HG03558 (cell line): ENCODE measurements around the gene EPAS1.

Source experiments
- ATAC-seq: cut with Tn5 transposase; IDR thresholded peaks from one replicate; pipeline ENCODE4 v1.9.1; 2021; ENCODE audit warnings: moderate number of reproducible peaks; ENCODE audit not compliant: unreplicated experiment; ENCODE audit errors: extremely low read depth

Gene EPAS1

DNA sequence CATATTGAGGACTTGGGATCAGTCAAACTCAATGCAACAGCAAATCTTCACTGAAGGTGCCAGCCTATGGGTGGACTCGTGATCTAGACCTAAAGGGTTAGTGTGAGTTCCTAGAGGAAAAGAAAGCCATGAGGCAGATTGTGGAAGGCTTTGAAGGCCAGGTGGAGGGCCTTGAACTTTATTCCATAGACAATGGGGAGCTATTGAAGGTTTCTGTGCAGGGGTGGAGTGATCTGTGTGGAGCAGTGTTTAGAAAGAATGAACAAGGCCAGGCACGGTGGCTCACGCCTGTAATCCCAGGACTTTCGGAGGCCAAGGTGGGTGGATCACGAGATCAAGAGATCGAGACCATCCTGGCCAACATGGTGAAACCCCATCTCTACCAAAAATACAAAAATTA lies 61.5 kb downstream of the EPAS1 start:
- no peak for ATAC-seq

DNA sequence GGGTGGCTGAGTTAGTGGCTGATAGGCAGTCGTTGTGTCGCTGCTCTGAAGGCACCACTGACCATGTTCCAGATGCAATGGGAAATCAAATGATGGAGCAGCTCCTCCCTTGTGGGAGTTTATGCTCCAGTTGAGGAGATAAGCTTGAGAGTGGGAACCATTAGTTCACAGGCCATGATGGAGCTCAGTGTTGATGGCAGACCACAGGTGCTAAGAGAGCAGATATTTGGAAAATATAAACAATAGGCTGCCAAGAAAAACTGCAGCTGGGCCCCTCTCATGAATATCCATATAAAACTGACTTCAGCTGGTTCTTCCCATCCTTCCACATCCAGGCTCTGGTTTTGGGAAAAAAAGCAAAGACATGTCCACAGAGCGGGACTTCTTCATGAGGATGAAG lies 63.1 kb downstream of the EPAS1 start:
- ATAC-seq = no peak

DNA sequence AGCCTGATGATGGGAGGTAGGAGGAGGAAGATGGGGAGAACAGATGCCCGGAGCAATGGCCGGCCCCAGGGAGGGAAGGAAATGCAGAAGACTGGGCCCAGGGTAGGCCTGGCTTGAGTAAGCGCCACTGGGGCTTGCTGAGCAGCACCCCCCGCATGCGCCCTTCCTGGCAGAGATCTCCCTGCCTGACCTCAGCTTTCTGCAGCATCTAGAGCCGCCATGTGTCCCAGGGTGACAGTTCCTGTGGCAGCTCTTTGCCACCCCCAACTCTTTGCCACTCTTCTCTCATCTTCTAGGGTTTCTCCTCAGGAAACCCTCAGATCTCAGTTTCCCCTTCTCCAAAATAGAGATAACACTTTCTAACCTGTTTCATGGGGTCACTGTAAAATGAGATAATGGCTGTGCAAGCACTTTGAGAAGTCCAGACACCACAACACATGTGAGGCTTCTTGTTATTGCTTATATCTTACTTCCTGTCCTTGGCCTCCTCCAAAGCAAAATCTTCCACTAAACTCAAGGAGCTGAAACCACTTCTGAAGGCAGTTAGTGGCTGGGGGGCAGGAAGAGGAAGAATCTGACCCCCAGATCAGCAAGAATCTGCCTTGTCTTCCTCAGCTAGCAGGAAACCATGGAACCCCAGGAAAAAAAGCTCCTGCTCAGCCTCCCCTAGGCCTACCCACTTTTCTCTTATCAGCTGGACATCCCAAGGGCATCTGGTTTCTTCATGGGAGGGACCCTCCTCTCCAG lies 64.9 kb downstream of the EPAS1 start:
- ATAC-seq = no peak

DNA sequence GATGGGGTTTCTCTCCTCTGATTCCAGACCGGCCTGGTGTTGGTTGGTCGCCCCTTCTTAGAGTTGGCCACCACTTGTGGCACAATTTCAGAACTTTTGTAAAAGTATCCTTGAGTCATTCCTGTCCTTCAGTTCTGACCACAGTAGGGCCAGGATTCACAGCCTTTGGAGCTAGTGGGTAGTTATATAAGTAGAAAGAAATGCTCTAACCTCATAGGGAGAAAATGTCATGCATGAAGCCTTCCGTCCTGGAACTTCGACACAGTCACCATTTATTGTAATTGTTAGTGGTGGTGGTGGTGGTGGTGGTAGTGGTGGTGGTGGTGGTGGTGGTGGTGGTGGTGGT lies 65.4 kb downstream of the EPAS1 start:
- ATAC-seq = no peak

DNA sequence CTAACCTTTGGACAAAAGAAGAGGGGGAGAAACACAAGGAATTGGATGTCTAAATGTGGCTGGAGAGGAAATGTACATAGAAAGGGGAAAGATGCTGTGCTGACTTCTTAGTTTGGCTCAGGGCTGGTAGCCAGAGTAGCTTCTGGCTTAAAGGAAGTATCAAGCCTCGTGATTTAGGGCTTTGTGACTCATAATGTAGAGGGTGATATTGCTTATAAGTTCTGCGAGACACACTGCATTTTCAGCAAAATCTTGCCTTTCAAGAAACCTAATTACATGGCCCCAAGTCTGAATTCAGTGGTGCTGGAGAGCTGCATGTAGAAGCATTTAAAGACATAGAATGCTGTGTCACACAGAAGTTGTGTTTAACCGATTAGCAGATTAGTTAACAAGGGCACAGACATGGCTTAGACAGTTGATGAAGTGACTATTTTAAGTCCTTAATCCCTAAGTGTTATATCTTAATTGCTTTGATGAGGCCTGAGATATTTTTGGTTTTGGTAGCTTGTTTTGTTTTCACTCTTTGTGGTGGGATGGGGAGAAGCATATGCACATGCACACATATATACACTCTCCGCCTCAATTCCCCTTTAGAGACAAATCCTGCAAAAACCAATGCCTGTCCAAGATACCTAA lies 66.4 kb downstream of the EPAS1 start:
- no peak for ATAC-seq

DNA sequence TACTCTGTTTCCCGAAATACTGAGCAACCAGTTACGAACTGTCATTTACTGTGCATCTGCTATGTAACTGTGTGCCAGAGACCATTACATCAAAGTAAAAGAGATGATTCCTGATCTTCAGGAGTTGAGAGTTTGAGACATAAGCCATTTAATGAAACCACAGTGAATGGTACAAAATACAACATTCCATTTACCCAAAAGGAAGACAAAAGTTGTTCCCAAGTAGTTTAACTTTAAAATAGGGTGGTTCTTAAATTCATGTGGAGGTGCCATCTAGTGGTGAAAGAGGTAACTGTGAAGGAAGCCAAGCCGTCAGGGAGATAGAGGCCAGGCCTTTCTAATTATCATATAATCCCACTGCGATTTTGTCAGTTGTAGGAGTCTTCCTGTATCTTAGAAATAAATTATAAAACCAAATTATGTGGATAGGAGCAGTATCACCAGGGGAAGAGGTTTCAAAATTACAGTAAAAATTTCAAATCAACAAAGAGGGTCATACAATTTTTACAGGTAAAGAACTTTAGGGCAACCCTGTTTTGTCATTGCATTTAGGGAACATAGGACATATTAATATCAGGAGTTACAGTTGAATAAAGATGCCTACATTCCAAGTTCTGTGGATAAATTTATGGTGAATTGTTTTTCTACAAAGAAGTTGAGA lies 67.7 kb downstream of the EPAS1 start:
- no peak for ATAC-seq

DNA sequence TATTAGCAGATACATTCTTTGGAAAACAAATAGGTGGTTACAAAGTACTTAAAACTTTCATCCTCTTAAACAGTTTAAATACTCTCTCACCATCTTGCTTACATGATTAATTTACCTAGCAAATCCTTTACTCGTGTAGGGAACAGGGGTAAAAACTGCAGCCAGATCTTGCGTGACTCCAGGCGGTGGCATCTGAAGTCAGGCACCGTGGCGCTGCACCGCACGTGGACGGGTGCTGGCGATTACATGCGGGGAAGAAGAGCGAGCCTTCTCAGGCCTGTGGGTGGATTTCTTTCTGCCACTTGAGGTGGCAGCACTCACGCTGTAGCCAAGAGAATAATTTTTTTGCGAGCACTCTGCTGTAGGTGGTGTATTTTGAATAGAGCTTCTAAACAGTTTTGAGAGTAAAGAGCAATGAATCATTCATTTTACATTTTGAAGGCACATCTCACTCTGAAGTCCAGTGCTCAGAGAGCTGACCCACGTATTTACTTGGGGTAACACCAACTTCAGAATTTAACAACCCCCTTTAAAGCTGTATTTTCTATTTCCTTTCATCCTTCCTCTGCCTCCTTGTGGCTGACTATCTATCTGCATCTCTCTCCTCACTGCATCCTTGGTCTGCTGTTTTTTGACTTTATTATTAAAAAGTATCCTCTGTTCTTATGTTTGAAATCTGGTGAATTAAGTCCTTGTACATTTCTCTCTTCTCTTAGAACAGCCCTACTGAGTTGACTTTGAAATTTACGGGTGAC lies 68.9 kb downstream of the EPAS1 start:
- ATAC-seq = no peak

- no peak for ATAC-seq
Observed at GRCh38 chr2:46366668-46367052, 69.5 kb downstream of the EPAS1 start.

DNA sequence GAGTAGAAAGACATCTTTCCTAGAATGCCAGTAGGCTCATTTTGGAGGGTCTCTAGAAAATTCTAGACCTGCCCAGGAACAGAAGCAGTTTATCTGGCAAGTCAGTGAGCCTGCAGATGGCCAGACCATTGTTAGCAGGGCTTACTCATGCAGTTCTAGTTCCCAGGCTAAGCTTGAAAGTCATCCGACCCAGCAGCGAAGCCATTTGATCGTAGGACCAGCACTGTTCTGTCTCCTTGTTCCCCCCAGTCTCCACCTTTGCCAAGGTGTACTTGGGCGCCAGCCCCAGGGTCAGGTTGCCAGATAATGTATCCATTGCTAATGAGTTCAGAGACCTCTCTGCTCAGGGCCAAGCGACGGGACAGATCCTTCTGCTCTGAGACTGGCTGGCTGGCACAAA lies 70.1 kb downstream of the EPAS1 start:
- ATAC-seq = no peak

- no peak for ATAC-seq
Observed at GRCh38 chr2:46368401-46368800, 71.2 kb downstream of the EPAS1 start.

GRCh38 chr2:46369783-46370182 lies 72.6 kb downstream of the EPAS1 start:
- no peak for ATAC-seq

DNA sequence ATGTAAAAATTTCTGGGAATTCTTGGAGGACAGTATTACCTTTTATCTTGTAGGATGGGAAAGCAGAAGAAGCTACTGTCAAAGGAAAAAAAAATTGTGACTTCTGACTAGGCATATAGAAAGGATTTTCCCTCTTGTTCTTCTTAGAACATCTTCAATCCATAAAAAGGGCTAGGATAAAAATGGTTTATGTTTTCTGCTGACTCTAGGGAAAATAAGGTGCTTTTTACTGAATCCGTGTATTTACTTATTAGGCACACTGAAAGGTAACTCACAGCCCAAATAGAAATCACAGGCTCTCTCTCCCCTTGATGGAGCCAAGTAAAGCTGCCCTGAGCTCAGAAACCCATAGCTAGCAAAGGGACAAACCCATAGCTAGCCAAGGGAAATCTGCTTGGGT lies 74.6 kb downstream of the EPAS1 start:
- ATAC-seq = no peak

DNA sequence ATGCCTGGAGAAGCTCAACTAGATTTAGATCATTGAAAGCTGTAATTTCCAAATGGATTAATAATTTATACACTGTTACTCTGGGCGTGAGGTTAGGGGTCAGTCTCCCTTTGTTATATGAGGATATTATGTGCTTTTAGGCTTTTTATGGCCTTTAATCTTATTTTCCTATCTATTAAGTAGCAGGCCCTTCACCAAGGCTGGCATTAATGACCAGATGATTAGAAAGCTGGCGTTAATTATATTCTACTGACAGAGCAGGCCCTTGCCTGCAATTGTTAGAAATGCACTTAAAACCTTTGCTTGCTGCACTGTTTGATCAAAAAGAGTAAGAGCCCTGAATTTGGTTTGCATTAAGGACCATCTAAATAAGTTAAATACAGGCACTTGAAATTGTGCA lies 75.3 kb downstream of the EPAS1 start:
- ATAC-seq = no peak

DNA sequence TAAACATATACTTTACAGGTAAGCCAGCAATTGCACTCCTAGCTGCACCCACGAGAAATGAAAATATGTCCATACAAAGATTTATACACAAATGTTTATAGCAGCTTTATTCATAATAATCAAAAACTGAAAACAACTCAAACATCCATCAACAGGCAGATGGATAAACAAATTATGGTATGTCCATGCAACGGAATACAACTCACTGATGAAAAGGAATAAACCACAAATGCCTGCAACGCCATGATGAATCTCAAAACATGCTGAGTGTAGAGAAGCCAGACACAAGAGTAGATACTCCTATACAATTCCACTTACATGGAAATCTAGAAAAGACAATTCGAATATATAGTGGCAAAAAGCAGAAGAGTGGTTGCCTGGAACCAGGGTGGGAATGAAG lies 76.0 kb downstream of the EPAS1 start:
- ATAC-seq = no peak

DNA sequence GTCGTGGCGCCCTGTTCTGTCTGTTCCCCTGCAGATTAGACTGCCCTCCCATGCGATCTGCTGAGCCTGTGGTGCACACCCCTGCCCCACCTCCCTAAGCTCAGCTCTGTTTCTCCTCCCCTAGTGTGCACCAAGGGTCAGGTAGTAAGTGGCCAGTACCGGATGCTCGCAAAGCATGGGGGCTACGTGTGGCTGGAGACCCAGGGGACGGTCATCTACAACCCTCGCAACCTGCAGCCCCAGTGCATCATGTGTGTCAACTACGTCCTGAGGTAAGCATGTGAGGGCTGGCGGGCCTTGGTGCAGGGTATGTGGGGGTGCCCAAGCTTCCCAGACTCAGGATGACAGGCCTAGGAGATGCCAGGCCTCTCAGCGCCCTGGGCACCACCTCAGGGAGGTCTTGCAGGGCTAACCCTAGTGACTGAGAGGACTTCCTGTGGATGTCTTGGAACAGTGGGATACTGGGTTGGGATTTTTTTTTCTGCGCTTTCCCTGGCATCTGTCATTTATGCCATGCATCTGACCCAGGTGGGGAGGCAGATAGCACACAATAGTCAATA lies 78.4 kb downstream of the EPAS1 start:
- no peak for ATAC-seq

DNA sequence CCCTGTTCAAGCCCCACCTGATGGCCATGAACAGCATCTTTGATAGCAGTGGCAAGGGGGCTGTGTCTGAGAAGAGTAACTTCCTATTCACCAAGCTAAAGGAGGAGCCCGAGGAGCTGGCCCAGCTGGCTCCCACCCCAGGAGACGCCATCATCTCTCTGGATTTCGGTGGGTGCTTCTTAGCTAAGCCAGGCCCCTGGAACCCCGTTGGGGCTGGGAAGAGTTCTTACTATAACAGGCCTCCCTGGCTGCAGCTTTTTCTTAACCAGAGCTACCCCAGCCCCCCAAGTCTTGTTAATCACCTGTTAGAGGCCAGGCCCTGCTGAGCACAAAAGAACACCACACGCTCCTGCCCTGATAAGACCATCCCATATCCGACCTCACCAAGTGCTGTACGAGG lies 79.4 kb downstream of the EPAS1 start:
- ATAC-seq = no peak

DNA sequence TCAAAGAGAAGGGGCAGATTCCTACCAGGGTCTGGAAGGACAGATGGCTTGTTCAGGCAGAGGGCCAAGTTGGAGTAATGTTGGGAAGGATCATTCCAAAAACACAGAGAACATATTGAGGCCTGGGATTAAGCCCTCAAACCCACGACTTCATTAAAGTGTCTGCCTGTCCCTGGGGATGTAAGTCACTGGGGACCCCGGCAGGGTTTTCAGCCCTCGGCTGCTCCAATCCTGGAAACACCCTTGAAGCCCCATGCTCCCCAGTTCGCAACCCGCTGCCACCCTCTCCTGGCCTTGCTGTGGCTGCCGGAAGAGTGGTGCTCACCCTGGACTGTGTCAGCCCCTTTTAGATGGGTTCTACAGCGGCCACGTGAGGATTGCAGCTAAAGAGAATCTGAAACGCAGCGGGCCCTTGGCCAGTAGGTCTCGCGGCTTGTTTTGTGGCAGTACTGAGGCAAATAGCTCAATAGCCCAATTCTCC lies 79.9 kb downstream of the EPAS1 start:
- ATAC-seq = no peak

DNA sequence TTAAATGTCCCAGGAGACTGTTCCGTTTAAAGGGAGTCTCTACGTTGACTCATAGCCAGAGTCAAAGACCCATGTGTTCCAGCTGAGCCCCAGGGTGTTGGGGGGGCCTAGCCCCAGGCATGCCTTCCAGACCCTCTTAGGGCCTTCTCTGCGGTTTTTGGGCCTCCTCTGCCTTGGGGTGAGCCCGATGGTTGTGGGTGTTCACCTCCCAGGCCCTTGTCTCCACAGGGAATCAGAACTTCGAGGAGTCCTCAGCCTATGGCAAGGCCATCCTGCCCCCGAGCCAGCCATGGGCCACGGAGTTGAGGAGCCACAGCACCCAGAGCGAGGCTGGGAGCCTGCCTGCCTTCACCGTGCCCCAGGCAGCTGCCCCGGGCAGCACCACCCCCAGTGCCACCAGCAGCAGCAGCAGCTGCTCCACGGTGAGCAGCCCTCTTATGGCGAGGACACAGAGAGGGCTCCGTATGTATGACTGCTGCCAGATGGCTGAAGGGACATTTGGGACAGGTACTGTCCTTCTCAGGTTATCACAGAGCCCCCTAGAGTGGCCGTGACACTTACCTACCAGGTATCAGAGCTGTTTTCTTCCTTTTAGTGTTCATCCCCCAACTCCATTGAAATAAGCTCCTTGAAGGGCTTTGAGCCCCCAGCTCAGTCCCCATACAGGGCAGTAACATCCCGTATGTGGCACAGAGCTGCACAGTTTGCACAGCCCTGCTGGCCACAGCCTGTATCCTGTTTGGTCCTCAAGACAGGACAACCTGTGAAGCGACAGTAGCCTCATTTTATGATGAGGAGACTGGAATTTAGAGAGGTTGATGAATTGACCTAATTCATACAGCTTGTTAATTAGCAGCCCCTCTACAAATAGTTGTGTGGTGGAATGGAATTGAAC lies 80.7 kb downstream of the EPAS1 start:
- no peak for ATAC-seq

DNA sequence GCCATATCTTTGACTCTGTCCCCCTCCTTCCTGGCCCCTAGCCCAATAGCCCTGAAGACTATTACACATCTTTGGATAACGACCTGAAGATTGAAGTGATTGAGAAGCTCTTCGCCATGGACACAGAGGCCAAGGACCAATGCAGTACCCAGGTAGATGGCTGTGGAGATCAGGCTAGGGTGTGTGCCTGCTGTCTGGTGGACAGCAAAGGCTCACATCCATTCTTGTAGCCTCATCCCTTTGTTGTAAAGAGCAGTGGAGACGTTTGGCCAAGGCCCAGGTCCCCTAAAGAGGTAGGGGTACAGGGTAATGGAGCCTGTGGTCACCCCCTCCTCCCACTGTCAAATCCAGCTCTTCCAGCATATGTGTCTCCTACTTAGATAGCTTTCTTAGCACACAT lies 81.4 kb downstream of the EPAS1 start:
- ATAC-seq = no peak
